Sigmoid colon (tissue), 4 donors: ENCODE measurements around the gene HECTD1.

Source experiments
- EP300 ChIP-seq, 4 donors: sonication (generic); formaldehyde crosslinking; IDR thresholded peaks; one replicate each; pipeline ENCODE4 v1.6.1; 2017; ENCODE audit warnings: antibody characterized with exemption in 4 of 4
- POLR2A ChIP-seq, 2 donors: fragments of 450-650 bp; IDR thresholded peaks; one replicate each; pipeline ENCODE4 v1.6.1; 2016; ENCODE audit warnings: antibody characterized with exemption in 2 of 2, mild to moderate bottlenecking in 2 of 2, moderate library complexity in 2 of 2
- TF ChIP-seq, protein P1 (sequence below), 4 experiments: fragments of 450-650 bp in 3 of 4; fragments of 200-600 bp in 1 of 4; IDR thresholded peaks; one replicate each; pipeline ENCODE4 v1.5.1; 2016 to 2019; ENCODE audit warnings: antibody characterized with exemption in 4 of 4, mild to moderate bottlenecking in 3 of 4, moderate library complexity in 2 of 4

DNA sequence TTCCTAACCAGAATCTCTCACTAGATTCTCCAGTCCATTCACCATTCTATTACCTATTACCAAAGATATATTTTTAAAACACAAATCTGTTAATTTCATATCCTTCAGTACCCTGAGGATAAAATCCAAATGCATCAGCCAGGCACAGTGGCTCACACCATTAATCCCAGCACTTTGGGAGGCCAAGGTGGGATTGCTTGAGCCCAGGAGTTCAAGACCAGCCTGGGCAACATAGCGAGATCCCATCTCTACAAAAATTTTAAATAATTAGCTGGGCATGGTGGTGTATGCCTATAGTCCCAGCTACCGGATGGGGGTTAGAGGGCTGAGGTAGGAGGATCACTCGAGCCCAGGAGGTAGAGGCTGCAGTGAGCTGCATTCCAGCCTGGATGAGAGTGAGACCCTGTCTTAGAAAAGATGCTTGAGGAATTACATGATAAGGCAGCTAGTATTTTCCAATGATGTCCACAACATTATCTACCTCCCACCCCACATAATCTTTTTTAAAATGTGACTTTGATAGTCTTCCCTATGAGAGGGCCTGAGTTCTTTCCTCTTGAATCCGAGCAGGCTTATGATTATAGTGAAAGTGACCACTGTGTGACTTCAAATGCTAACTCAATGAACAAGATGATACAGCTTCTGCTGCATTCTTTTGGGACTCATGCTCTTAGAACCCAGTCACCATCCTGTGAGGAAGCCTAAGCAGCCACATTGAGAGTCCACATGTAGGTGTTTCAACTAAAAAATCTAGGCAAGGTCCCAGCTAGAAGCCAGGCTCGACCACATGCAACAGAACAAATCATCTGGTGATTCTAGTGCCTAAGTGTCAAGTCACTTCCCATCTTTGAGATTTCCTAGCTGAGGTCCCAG is 18.0 kb downstream of the HECTD1 start:
- TF ChIP-seq, protein P1, sequence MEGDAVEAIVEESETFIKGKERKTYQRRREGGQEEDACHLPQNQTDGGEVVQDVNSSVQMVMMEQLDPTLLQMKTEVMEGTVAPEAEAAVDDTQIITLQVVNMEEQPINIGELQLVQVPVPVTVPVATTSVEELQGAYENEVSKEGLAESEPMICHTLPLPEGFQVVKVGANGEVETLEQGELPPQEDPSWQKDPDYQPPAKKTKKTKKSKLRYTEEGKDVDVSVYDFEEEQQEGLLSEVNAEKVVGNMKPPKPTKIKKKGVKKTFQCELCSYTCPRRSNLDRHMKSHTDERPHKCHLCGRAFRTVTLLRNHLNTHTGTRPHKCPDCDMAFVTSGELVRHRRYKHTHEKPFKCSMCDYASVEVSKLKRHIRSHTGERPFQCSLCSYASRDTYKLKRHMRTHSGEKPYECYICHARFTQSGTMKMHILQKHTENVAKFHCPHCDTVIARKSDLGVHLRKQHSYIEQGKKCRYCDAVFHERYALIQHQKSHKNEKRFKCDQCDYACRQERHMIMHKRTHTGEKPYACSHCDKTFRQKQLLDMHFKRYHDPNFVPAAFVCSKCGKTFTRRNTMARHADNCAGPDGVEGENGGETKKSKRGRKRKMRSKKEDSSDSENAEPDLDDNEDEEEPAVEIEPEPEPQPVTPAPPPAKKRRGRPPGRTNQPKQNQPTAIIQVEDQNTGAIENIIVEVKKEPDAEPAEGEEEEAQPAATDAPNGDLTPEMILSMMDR (IDR thresholded peaks at IDR 0.05) = no peak
- TF ChIP-seq EP300 (IDR thresholded peaks at IDR 0.05) (no peak), POLR2A (IDR thresholded peaks at IDR 0.05) (no peak)
